ENCODE measurements around the gene WBP4.

- TF ChIP-seq CTCF (IDR thresholded peaks at IDR 0.05) (no peak), POLR2A (IDR thresholded peaks at IDR 0.05) (no peak)
Observed at GRCh38 chr13:41034382-41034781, 26.9 kb upstream of the WBP4 start.

All from breast epithelium (tissue), 3 donors.